NCI-H1105 treated with DMSO at 0.1 percent for 48 hours (cell line): ENCODE results near the gene PTPRT.

Source experiments
- DNase-seq: peaks from one replicate; lab custom pipeline; 2025; lab: John Stamatoyannopoulos, UW

PTPRT gene

GRCh38 chr20:43022568-43022967 lies 167.1 kb downstream of the PTPRT start:
- DNase-seq: no peak

- DNase-seq: no peak
These were observed 167.6 kb downstream of the PTPRT start for GRCh38 chr20:43022081-43022480.

- DNase-seq: no peak
These were observed 172.3 kb downstream of the PTPRT start for GRCh38 chr20:43017241-43018030.

GRCh38 chr20:43016257-43016656 lies 173.4 kb downstream of the PTPRT start:
- no peak for DNase-seq

- DNase-seq: no peak
These were observed 174.1 kb downstream of the PTPRT start for GRCh38 chr20:43015566-43015965.

- no peak for DNase-seq
These were observed 175.5 kb downstream of the PTPRT start for GRCh38 chr20:43014206-43014605.

- no peak for DNase-seq
These were observed 178.2 kb downstream of the PTPRT start for GRCh38 chr20:43011491-43011890.

GRCh38 chr20:43009532-43009931 lies 180.2 kb downstream of the PTPRT start:
- DNase-seq: no peak

- no peak for DNase-seq
These were observed 182.2 kb downstream of the PTPRT start for GRCh38 chr20:43007525-43007924.

- DNase-seq: no peak
These were observed 182.9 kb downstream of the PTPRT start for GRCh38 chr20:43006651-43007375.

- DNase-seq: no peak
These were observed 186.3 kb downstream of the PTPRT start for GRCh38 chr20:43003318-43003944.

GRCh38 chr20:42996141-42996540 lies 193.6 kb downstream of the PTPRT start:
- DNase-seq: no peak

GRCh38 chr20:42988319-42988718 lies 201.4 kb downstream of the PTPRT start:
- no peak for DNase-seq

- DNase-seq: no peak
These were observed 202.2 kb downstream of the PTPRT start for GRCh38 chr20:42987376-42988114.

GRCh38 chr20:42986143-42986773 lies 203.4 kb downstream of the PTPRT start:
- DNase-seq: no peak

- no peak for DNase-seq
These were observed 204.1 kb downstream of the PTPRT start for GRCh38 chr20:42985628-42986027.

- no peak for DNase-seq
These were observed 207.5 kb downstream of the PTPRT start for GRCh38 chr20:42982218-42982617.

- DNase-seq: no peak
These were observed 208.5 kb downstream of the PTPRT start for GRCh38 chr20:42981253-42981652.

GRCh38 chr20:42979720-42980119 lies 210.0 kb downstream of the PTPRT start:
- DNase-seq: no peak

GRCh38 chr20:42978184-42978974 lies 211.3 kb downstream of the PTPRT start:
- no peak for DNase-seq

GRCh38 chr20:42975974-42976373 lies 213.7 kb downstream of the PTPRT start:
- no peak for DNase-seq
